HepG2 (cell line): ENCODE measurements around the gene PHACTR1. TPM values are rescaled to one million over a fixed set of nuclear protein-coding genes. Genes with fewer than 3 reads are reported as not detected.

Experiments
- ATAC-seq: fragments of 200-7000 bp; cut with Tn5 transposase; 3 replicates; pipeline ENCODE4 v1.9.1; 2020; ENCODE audit warnings: mild to moderate bottlenecking, moderate library complexity
- BruUV-seq: library from RNA; stranded (reverse); fragments of 400-500 nt; replicated peaks from 2 replicates; lab custom pipeline; 2021; lab: Mats Ljungman, UMichigan
- CTCF ChIA-PET: fragments of 300-600 bp; formaldehyde crosslinking; extraction: SDS; loops from one replicate; lab custom pipeline; 2021; ENCODE audit warnings: low total read pairs, inconsistent platforms, low intra/inter-chr PET ratio; lab: Yijun Ruan, JAX
- POLR2A ChIA-PET: fragments of 350-600 bp; sonication (Branson Sonifier 250); formaldehyde crosslinking; loops from one replicate; lab custom pipeline; 2020; ENCODE audit warnings: antibody characterized with exemption, inconsistent platforms; lab: Yijun Ruan, JAX
- DNase-seq: peaks from one replicate; pipeline ENCODE4 v3.0.0-alpha.2; 2015; ENCODE audit warnings: low spot score
- FAIRE-seq: peaks from 3 replicates; lab custom pipeline; 2011; peaks lifted over from hg19 to GRCh38; lab: Jason Lieb, UNC
- H2AFZ ChIP-seq: one replicate; pipeline ENCODE4 v1.6.1; 2011; ENCODE audit warnings: low read length, inconsistent platforms
- H3K27ac ChIP-seq: fragments of 300-600 bp; 3 replicates; pipeline ENCODE4 v1.8.0; 2011; ENCODE audit warnings: mixed run types, mild to moderate bottlenecking, mixed read lengths, low read length, inconsistent platforms; ENCODE audit not compliant: insufficient read depth; ENCODE audit errors: extremely low read length
- H3K27me3 ChIP-seq, 2 experiments: fragments of 200-600 bp in 1 of 2; 2 replicates in 1 of 2; 3 replicates in 1 of 2; pipeline versions ENCODE4 v1.6.0 to v1.8.0; 2011; ENCODE audit warnings: low read length in 2 of 2, mild to moderate bottlenecking in 2 of 2, moderate library complexity in 2 of 2, inconsistent platforms in 1 of 2; ENCODE audit not compliant: insufficient read depth in 2 of 2, control insufficient read depth in 1 of 2
- H3K36me3 ChIP-seq, 2 experiments: fragments of 200-600 bp in 1 of 2; replicated peaks in 1 of 2; 2 replicates in 1 of 2; 3 replicates in 1 of 2; pipeline versions ENCODE4 v1.5.1 to v1.8.0; 2011; ENCODE audit warnings: low read length in 2 of 2, inconsistent platforms in 1 of 2; ENCODE audit not compliant: insufficient read depth in 2 of 2, control insufficient read depth in 1 of 2
- H3K4me1 ChIP-seq: 2 replicates; pipeline ENCODE4 v1.5.1; 2012; ENCODE audit warnings: low read length, inconsistent platforms; ENCODE audit not compliant: insufficient read depth
- H3K4me2 ChIP-seq: 2 replicates; pipeline ENCODE4 v1.6.0; 2011; ENCODE audit warnings: low read depth, low read length, inconsistent platforms
- H3K4me3 ChIP-seq, 3 experiments: fragments of 200-600 bp in 1 of 3; sonication (generic), shearing (Covaris generic) in 1 of 3; replicated peaks in 1 of 3; 2 replicates each; pipeline ENCODE4 v1.5.1; 2011 to 2016; ENCODE audit warnings: low read length in 3 of 3, inconsistent platforms in 2 of 3, low read depth in 2 of 3, mild to moderate bottlenecking in 2 of 3, control low read depth in 1 of 3, mixed read lengths in 1 of 3; ENCODE audit not compliant: insufficient read depth in 1 of 3
- H3K79me2 ChIP-seq: one replicate; pipeline ENCODE4 v1.6.1; 2011; ENCODE audit warnings: low read length, inconsistent platforms; ENCODE audit not compliant: insufficient read depth
- H3K9ac ChIP-seq: 2 replicates; pipeline ENCODE4 v1.6.0; 2011; ENCODE audit warnings: mild to moderate bottlenecking, low read depth, low read length, inconsistent platforms; ENCODE audit not compliant: insufficient read depth
- H3K9me3 ChIP-seq: 2 replicates; pipeline ENCODE4 v1.5.1; 2012; ENCODE audit warnings: mild to moderate bottlenecking, low read length
- H4K20me1 ChIP-seq: 2 replicates; pipeline ENCODE4 v1.6.0; 2011; ENCODE audit warnings: inconsistent platforms, mild to moderate bottlenecking, low read length, moderate library complexity; ENCODE audit not compliant: insufficient read depth
- HES4 ChIP-seq: sonication (generic); formaldehyde crosslinking; IDR thresholded peaks from 2 replicates; pipeline ENCODE4 v1.9.0; 2021; ENCODE audit warnings: mild to moderate bottlenecking, missing genetic modification reagents, borderline replicate concordance
- MAFF ChIP-seq: IDR thresholded peaks from 2 replicates; pipeline ENCODE4 v1.6.1; 2011; ENCODE audit warnings: low read depth, low read length, improper control_type of control experiment
- MAFK ChIP-seq, 2 experiments: IDR thresholded peaks in 1 of 2; conservative IDR thresholded peaks in 1 of 2; 2 replicates each; pipeline ENCODE4 v1.6.1; 2011; ENCODE audit warnings: improper control_type of control experiment in 2 of 2, low read length in 2 of 2
- ZNF629 ChIP-seq: sonication (generic); formaldehyde crosslinking; conservative IDR thresholded peaks from 2 replicates; pipeline ENCODE4 v1.5.0; 2020; ENCODE audit warnings: missing genetic modification reagents
- WGBS: methylation state at CpG from one replicate; pipeline ENCODE4 v1.1.6; 2017; ENCODE audit warnings: low lambda C conversion rate; 5-methylcytosine and 5-hydroxymethylcytosine counted together
- in situ Hi-C: cut with HindIII; loops from 2 replicates; pipeline ENCODE4 v1.10.0; 2017; ENCODE audit warnings: low pct_unique_long_range_greater_than_20kb; ENCODE audit not compliant: extremely low pct_ligation_motif_present
- intact Hi-C: fragments of 100-400 bp; cut with micrococcal nuclease; formaldehyde crosslinking; loops from one replicate; pipeline ENCODE4 v1.10.0; 2022; ENCODE audit not compliant: unreplicated experiment
- polyA plus RNA-seq, 8 experiments: library from polyadenylated mRNA; depleted of rRNA in 3 of 8; stranded (reverse) in 7 of 8; unstranded in 1 of 8; fragments of >200 nt; fragmentation: Illumina TruSeq in 4 of 8; extraction: Trizol in 4 of 8; gene quantifications; 2 replicates each; pipeline versions ENCODE4 v1.2.1 to v1.2.3, GENCODE V29; 2011 to 2016; ENCODE audit warnings: low read depth in 4 of 8, missing spikeins in 1 of 8, mixed read lengths in 1 of 8; ENCODE audit not compliant: insufficient read depth in 1 of 8
- total RNA-seq, 5 experiments: library from RNA; depleted of rRNA; stranded (reverse); fragments of >200 nt; fragmentation: Illumina TruSeq; extraction: Trizol; gene quantifications; 2 replicates each; pipeline ENCODE4 v1.2.3, GENCODE V29; 2016; ENCODE audit warnings: low read depth in 1 of 5

PHACTR1 gene
- total and polyA plus RNA-seq, 2 of the 13 experiments (the other 11 are each of a cell fraction or from before 2014, with no cell fraction given), result 0.09 TPM; not detected in 1

DNA sequence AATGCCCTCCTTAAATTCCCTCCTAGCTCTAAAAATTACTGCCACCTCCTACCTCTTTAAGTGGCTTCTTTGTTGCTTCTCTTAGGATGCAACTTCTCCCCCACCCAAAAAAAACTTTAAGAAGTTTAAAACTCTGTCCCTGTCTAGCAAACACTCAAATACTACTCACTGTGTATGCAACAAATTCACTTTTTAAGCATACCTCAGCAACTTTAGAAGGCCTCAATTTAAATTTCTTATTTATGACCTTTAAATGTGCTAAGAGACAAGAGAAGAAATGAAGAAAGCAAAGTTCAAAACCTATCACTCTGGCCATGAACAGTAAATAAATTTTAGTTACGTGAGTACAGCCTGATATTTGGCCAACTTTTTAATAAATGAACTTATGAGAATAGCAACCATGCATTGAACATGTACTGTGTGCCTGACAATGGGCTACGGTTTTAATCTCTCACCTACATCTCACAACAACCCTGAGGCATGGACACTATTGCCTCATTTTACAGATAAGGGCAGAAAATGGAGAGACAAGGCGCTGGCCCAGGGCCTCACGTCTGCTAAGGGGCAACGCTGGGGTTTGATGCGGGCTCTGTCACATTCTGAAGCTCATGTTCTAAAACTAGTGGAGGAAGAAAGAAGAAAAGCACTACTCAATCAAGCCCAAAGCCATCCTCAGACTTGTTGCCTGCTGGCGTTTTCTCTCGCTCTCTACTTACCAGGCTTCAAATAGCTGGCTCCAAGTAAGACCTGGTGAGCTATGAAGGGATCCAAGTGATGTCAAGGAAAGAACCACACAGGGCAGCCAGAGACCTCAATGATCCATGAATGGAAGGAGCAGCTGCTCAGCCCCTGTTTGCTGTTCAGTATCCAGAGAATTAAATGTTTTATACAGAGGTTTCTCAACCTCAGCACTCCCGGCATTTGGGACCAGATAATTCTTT lies 512.0 kb downstream of the PHACTR1 start:
- ATAC-seq (peak; percentile 50), DNase-seq (no peak), FAIRE-seq (no peak)
- H3K79me2 ChIP-seq, result no peaks in the 10 kb centered on the region
- POLR2A ChIA-PET, result no interaction called here
- H3K36me3 ChIP-seq, result no peaks in the 10 kb centered on the region
- no peak overlapping the region for H3K4me3 ChIP-seq
- 27% methylated on average over 9 of the region's 9 CpGs for WGBS
- no peak overlapping the region for H3K9ac ChIP-seq
- no peaks in the 10 kb centered on the region for H4K20me1 ChIP-seq
- no peak overlapping the region for H2AFZ ChIP-seq
- CTCF ChIA-PET, result interaction anchor here (0.9 to 2.2 kb wide), 2 partner anchors 100 to 103 kb away, joined by 3 to 12 read pairs; partner anchors contain the start of gene TBC1D7
- no peak overlapping the region for H3K4me2 ChIP-seq
- no peak overlapping the region for H3K27ac ChIP-seq
- no TSS peak for BruUV-seq
- peaks cover 0 to 24% of the 10 kb centered on the region in 2 experiments; a peak in 2 of 5 replicates for H3K27me3 ChIP-seq
- no peaks in the 10 kb centered on the region for H3K9me3 ChIP-seq
- TF ChIP-seq MAFK (conservative IDR thresholded peaks at IDR 0.05 in 1 of 2, IDR thresholded peaks at IDR 0.05 in 1 of 2; ENCODE audit: low read length in 2 of 2), result peak; percentile 46 to 72; a peak in 2 of 4 replicates
- TF ChIP-seq ZNF629 (CRISPR knock-in tag), result no peak
- TF ChIP-seq MAFF, result peak; percentile 54; the same call in 1 of the 2 replicates
- no peak for TF ChIP-seq HES4
- intact Hi-C loops (loop anchor here (1.0 to 5.0 kb wide), 3 partner anchors 44 to 104 kb away; partner anchors contain the start of gene TBC1D7), in situ Hi-C loops (no loop called here)
- peaks cover 13% of the 10 kb centered on the region for H3K4me1 ChIP-seq
